NT2/D1 (cell line): Measurements from ENCODE around the gene TNS4.

Experiments
- DNase-seq: peaks from one replicate; pipeline ENCODE4 v3.0.0-alpha.2; 2011; ENCODE audit warnings: low read depth, low spot score
- H3K27me3 ChIP-seq: 2 replicates; pipeline ENCODE4 v1.6.0; 2011; ENCODE audit warnings: mild to moderate bottlenecking; ENCODE audit not compliant: insufficient read length, insufficient read depth
- H3K36me3 ChIP-seq: 2 replicates; pipeline ENCODE4 v1.6.1; 2011; ENCODE audit warnings: mild to moderate bottlenecking, low read length, mixed read lengths; ENCODE audit not compliant: insufficient read depth, insufficient read length
- H3K4me1 ChIP-seq: 2 replicates; pipeline ENCODE4 v1.5.1; 2011; ENCODE audit not compliant: insufficient read depth, insufficient read length
- H3K4me3 ChIP-seq: 2 replicates; pipeline ENCODE4 v1.5.1; 2011; ENCODE audit warnings: low read depth; ENCODE audit not compliant: insufficient read length
- H3K9ac ChIP-seq: 2 replicates; pipeline ENCODE4 v1.6.0; 2011; ENCODE audit warnings: low read depth; ENCODE audit not compliant: insufficient read length
- H3K9me3 ChIP-seq: 2 replicates; pipeline ENCODE4 v1.5.1; 2011; ENCODE audit warnings: mild to moderate bottlenecking, low read length; ENCODE audit not compliant: insufficient read depth
- SUZ12 ChIP-seq: IDR thresholded peaks from 2 replicates; pipeline ENCODE4 v1.6.1; 2011; ENCODE audit not compliant: insufficient read length, insufficient read depth; ENCODE audit errors: extremely low read depth
- YY1 ChIP-seq: IDR thresholded peaks from 2 replicates; pipeline ENCODE4 v1.6.1; 2011; ENCODE audit not compliant: insufficient read length, insufficient read depth
- ZNF274 ChIP-seq: IDR thresholded peaks from 2 replicates; pipeline ENCODE4 v1.6.1; 2011; ENCODE audit warnings: mild to moderate bottlenecking, low read depth, low read length

The TNS4 gene

DNA sequence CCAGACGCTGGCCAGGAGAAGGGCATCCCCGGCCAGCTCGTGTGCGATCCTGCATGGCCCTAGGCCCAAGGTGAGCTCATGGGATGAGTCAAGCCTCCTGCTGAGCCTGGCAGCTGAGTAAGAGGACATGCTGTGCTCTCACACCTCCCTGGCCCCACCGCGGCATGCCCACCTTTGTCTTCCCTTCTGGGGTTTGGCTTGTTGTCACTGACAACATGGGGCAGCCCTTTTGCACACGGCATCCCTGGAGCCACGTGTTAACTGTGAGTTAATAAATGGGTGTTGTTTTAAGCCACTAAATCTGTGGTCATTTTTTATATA, 8.9 kb upstream of the TNS4 start:
- Histone ChIP-seq H3K27me3 (no peaks in the 10 kb centered on the region), H3K4me1 (peaks cover 26% of the 10 kb centered on the region), H3K36me3 (no peaks in the 10 kb centered on the region), H3K4me3 (no peak overlapping the region), H3K9ac (peak overlapping the region; percentile 21), H3K9me3 (no peaks in the 10 kb centered on the region)
- no peak for DNase-seq
- TF ChIP-seq YY1: no peak
- no peak for TF ChIP-seq ZNF274
- TF ChIP-seq SUZ12: no peak

DNA sequence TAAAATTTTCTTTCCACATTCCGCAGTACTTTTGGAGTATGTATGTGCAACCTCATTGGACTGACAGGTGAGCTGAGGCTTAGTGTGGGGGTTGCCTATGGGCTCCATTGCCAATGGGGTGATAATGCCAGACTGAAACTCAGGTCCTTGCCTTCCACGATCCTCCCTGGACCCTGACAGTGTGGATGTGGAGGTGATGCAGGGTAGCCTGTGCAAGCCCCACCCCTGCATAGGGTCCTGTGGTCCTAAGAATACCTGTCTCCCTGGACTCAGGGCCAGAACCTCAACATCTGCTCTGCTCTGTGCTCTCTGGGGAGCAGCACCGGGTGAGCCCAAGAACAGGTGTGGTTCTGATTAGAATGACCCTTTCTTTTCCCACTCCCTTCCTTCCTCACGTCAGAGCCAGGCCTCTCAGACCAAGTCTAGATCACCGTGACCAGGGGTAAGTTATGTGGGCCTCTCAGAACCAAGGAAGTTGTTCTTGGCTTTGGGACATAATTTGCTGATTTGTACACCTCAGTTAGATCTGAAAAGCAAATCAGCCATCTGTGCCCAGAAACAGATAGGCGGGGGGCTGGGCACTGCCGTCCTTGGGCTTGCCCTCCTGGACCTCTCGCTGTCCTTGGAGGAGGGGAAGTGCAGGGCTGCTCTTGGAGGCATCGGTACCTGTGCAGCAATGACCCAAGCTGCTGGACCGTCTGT, 8.4 kb upstream of the TNS4 start:
- Histone ChIP-seq H3K36me3 (no peaks in the 10 kb centered on the region), H3K4me3 (no peak overlapping the region), H3K9me3 (no peaks in the 10 kb centered on the region), H3K9ac (peak overlapping the region; percentile 21), H3K27me3 (no peaks in the 10 kb centered on the region), H3K4me1 (peaks cover 26% of the 10 kb centered on the region)
- TF ChIP-seq SUZ12 (no peak), ZNF274 (no peak), YY1 (no peak)
- no peak for DNase-seq

DNA sequence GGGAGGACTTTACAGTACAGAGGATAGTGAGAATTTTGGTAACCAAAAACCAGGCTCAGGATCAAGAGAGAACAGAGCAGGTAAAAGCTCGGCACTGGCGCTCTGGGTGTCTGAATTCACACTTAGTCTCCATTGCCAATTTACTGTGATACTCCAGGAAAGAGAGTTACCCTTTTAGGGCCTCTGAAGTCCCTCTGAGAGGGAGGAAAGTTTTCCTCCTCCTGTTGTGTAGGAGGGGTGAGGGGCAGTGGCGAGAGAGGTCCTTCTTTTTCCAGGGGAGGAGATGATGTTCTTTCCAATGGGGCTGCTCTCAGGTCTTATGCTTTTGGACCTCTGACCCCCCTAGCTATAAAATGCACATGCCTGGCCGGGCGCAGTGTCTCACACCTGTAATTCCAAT, 5.4 kb upstream of the TNS4 start:
- H3K9ac ChIP-seq: no peak overlapping the region
- H3K4me1 ChIP-seq: peaks cover 21% of the 10 kb centered on the region
- H3K36me3 ChIP-seq: no peaks in the 10 kb centered on the region
- DNase-seq: no peak
- no peak for TF ChIP-seq ZNF274
- TF ChIP-seq SUZ12: no peak
- H3K4me3 ChIP-seq: no peak overlapping the region
- H3K9me3 ChIP-seq: peaks cover 8% of the 10 kb centered on the region; the same call in 1 of the 2 replicates
- H3K27me3 ChIP-seq: no peaks in the 10 kb centered on the region

GRCh38 chr17:40503154-40503553, 1.7 kb upstream of the TNS4 start:
- TF ChIP-seq SUZ12: no peak
- TF ChIP-seq ZNF274: no peak
- no peak for TF ChIP-seq YY1
- no peaks in the 10 kb centered on the region for H3K27me3 ChIP-seq
- no peak for DNase-seq
- no peak overlapping the region for H3K9ac ChIP-seq
- no peaks in the 10 kb centered on the region for H3K36me3 ChIP-seq
- no peak overlapping the region for H3K4me3 ChIP-seq
- H3K9me3 ChIP-seq: peaks cover 8% of the 10 kb centered on the region; the same call in 1 of the 2 replicates
- peaks cover 18% of the 10 kb centered on the region for H3K4me1 ChIP-seq

DNA sequence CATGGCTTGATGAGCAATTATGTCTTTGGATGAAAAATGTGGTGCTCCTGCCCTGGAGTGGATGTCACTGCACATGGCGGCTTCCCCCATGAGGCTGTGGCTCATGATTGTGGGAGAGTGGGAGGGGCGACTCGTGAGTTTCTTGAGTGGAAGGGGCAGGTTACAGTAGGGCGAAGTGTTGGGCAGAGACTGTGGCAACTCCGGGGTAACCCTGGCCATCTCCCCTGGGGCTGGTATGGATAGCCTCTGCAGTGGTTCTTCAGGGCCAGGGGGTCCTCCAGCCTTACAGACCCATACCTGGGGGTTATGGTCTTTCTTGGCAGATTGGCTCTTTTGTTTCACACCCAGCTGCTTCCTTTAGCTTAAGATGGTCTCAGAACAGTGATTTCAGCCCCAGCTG, 1.3 kb upstream of the TNS4 start:
- H3K4me1 ChIP-seq: peaks cover 20% of the 10 kb centered on the region
- H3K27me3 ChIP-seq: no peaks in the 10 kb centered on the region
- H3K4me3 ChIP-seq: no peak overlapping the region
- peaks cover 8% of the 10 kb centered on the region; the same call in 1 of the 2 replicates for H3K9me3 ChIP-seq
- no peaks in the 10 kb centered on the region for H3K36me3 ChIP-seq
- no peak for DNase-seq
- H3K9ac ChIP-seq: no peak overlapping the region
- TF ChIP-seq YY1 (no peak), ZNF274 (no peak), SUZ12 (no peak)

DNA sequence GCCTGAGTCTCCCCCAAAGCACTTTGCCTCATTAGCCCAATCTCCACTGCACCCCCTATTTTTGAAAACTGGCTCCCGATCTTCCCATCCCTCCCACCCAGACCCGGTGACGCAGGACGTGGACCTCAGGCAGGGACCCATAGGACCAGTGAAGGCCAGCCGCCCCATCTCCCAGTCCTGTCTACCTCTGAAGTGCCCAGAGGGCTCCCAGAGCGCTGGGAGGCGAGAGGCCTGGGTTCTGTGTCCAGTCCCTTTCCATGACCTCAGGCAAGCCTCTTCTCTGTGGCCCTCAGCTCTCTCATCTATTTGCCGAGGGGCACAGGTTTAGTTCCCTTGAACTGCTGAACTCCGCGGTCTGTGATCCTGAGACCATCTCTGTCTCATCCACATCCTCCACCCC, 714 bp downstream of the TNS4 start:
- Histone ChIP-seq H3K27me3 (no peaks in the 10 kb centered on the region), H3K9ac (peak overlapping the region; percentile 47), H3K36me3 (no peaks in the 10 kb centered on the region), H3K9me3 (peaks cover 8% of the 10 kb centered on the region; the same call in 1 of the 2 replicates), H3K4me3 (no peak overlapping the region), H3K4me1 (peaks cover 17% of the 10 kb centered on the region)
- DNase-seq: no peak
- TF ChIP-seq YY1: no peak
- no peak for TF ChIP-seq SUZ12
- no peak for TF ChIP-seq ZNF274

GRCh38 chr17:40500190-40500589, 1.2 kb downstream of the TNS4 start:
- peaks cover 8% of the 10 kb centered on the region; the same call in 1 of the 2 replicates for H3K9me3 ChIP-seq
- TF ChIP-seq ZNF274 (no peak), YY1 (no peak), SUZ12 (no peak)
- H3K9ac ChIP-seq: no peak overlapping the region
- no peaks in the 10 kb centered on the region for H3K27me3 ChIP-seq
- peaks cover 17% of the 10 kb centered on the region for H3K4me1 ChIP-seq
- H3K4me3 ChIP-seq: no peak overlapping the region
- no peak for DNase-seq
- H3K36me3 ChIP-seq: no peaks in the 10 kb centered on the region
